ENCODE measurements around the gene NEU1. TPM values are rescaled to one million over a fixed set of nuclear protein-coding genes. Genes with fewer than 3 reads are reported as not detected.

Gene NEU1
- total and polyA plus RNA-seq, 8 donors, result 25.7 to 106 (median 29.4) TPM

- no peak overlapping the region for H3K27ac ChIP-seq
- intact Hi-C loops (cut with DNase I), result no loop called here
- H3K4me1 ChIP-seq, result peaks cover 21 to 48% of the 10 kb centered on the region in 2 donors
- no peak for TF ChIP-seq CTCF (IDR thresholded peaks at IDR 0.05)
- no peaks in the 10 kb centered on the region for H3K9me3 ChIP-seq
- peaks cover 0 to 14% of the 10 kb centered on the region in 2 donors for H3K36me3 ChIP-seq
- no peaks in the 10 kb centered on the region for H3K27me3 ChIP-seq
- H3K4me3 ChIP-seq, result no peak overlapping the region
- DNase-seq, result no peak
- no peak for ATAC-seq
Observed at GRCh38 chr6:31899215-31899614, 36.6 kb upstream of the NEU1 start.

GRCh38 chr6:31898383-31899011 is 35.9 kb upstream of the NEU1 start:
- Histone ChIP-seq H3K27ac (peak overlapping the region; percentile 75 to 81), H3K4me1 (peaks cover 21 to 48% of the 10 kb centered on the region in 2 donors), H3K27me3 (no peaks in the 10 kb centered on the region), H3K9me3 (no peaks in the 10 kb centered on the region), H3K36me3 (peaks cover 0 to 22% of the 10 kb centered on the region in 2 donors), H3K4me3 (peak overlapping the region; percentile 71 to 93)
- intact Hi-C loops (cut with DNase I), result no loop called here
- no peak for TF ChIP-seq CTCF (IDR thresholded peaks at IDR 0.05)
- ATAC-seq, result peak; percentile 47
- peak in 1 of 4 donors; percentile 40 for DNase-seq

GRCh38 chr6:31897612-31898382 is 35.2 kb upstream of the NEU1 start, which contains the start of gene EHMT2:
EHMT2 (minus strand) TSS chr6:31897698; CDS start chr6:31897677, 21 bp downstream.
- intact Hi-C loops (cut with DNase I), result no loop called here
- H3K27me3 ChIP-seq, result no peaks in the 10 kb centered on the region
- TF ChIP-seq CTCF (IDR thresholded peaks at IDR 0.05), result no peak
- H3K9me3 ChIP-seq, result no peaks in the 10 kb centered on the region
- peak; percentile 85 to 97 (median 88) for DNase-seq
- H3K36me3 ChIP-seq, result peaks cover 0 to 29% of the 10 kb centered on the region in 2 donors
- H3K27ac ChIP-seq, result peak within 1 kb of the TSS; percentile 75 to 81
- peaks cover 19 to 45% of the 10 kb centered on the region in 2 donors for H3K4me1 ChIP-seq
- H3K4me3 ChIP-seq, result peak within 1 kb of the TSS; percentile 71 to 93
- peak; percentile 70 for ATAC-seq

- DNase-seq (no peak), ATAC-seq (no peak)
- peak overlapping the region; percentile 33 to 66 for H3K27ac ChIP-seq
- intact Hi-C loops (cut with DNase I), result no loop called here
- no peak for TF ChIP-seq CTCF (IDR thresholded peaks at IDR 0.05)
- peaks cover 15 to 39% of the 10 kb centered on the region in 2 donors for H3K4me1 ChIP-seq
- peaks cover 0 to 36% of the 10 kb centered on the region in 2 donors for H3K36me3 ChIP-seq
- no peaks in the 10 kb centered on the region for H3K9me3 ChIP-seq
- peak overlapping the region; percentile 71 to 93 for H3K4me3 ChIP-seq
- H3K27me3 ChIP-seq, result no peaks in the 10 kb centered on the region
Observed at GRCh38 chr6:31896856-31897611, 34.4 kb upstream of the NEU1 start.

Data from left lung (tissue), 10 donors.